NCI-H82 treated with DMSO at 0.1 percent for 48 hours (cell line): ENCODE measurements around the gene DCC.
A peak's percentile ranks its signal among the peaks of the same experiment; 100 is the strongest.

Experiments
- DNase-seq: peaks from one replicate; lab custom pipeline; 2025; ENCODE audit not compliant: unreplicated experiment; lab: John Stamatoyannopoulos, UW

The DCC gene

DNA sequence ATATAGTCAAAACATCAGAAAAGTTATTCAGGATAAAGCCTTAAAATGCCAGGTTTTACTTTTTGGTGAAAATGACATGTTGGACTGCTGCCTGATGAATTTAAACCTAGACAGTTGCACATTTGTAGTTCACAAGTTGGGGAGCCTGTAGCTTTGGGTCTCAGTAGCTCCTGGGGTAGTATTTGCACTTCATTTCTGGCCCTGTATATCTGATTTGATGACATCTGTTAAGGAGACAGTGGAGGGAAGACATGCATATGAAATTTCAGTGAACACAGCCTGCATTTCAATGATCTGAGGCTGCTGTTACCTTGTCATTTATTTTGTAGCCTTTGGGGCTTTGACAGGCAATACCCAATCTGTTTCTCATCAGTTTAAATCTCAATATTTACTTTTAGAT is 156.4 kb downstream of the DCC start:
- DNase-seq = no peak

DNA sequence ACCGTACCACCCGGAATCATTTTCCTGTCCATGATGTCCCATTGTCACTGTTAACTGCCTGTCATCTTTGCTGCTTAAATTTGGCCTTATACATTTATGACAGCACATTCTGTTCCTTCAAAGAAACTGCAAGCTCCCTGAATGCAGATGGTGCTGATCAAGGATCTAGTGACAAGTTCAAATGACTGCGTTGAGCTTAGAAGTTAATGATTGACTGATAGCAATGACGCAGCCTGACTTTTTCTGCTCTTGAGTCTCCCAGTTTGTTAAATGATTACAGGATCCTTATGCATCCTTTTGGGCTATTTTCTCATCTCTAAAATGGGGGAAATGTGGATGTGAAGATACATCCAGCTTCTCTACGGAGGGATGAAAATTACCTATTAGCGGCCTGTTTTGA is 159.0 kb downstream of the DCC start:
- peak; percentile 92 for DNase-seq

- DNase-seq = peak; percentile 91
Measured at GRCh38 chr18:52499644-52500043, 159.6 kb downstream of the DCC start.

DNA sequence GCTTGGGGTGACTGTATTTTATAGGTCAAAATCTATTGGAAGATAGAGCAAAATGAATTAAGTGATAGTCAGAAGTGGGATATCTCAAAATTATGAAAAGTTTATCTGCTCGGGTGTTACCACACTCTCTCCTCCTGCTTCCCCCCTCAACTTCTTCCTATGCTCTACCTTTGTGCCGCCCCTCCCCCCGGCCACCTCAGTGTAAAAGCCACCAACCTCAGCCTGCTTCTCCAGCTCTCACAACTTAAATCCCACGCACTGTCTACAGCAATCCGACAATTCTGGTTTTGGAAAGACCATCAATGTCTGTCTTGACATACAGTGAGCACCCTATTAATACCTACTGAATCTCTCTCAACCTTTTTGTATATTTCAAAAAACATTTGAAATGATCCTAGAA is 164.6 kb downstream of the DCC start:
- no peak for DNase-seq

DNA sequence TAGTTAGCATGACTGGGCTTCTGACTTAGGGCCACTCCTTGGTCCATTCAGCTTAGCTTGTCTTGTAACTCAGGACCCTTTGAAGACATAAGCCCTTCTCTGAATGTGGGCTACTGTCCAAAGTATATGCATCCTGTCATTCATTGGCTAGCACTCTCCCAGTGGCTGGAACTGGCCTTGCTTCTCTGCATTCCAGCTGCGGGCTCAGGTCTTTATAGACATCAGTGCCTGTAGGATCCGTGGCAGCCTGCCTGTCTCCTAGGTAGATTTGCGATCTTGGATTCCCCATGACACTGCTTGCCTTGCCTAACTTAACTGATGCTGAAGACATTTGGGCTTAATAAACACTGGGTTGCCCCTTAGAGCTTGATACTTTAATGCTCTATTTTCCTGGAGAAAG is 170.1 kb downstream of the DCC start:
- DNase-seq = no peak

DNA sequence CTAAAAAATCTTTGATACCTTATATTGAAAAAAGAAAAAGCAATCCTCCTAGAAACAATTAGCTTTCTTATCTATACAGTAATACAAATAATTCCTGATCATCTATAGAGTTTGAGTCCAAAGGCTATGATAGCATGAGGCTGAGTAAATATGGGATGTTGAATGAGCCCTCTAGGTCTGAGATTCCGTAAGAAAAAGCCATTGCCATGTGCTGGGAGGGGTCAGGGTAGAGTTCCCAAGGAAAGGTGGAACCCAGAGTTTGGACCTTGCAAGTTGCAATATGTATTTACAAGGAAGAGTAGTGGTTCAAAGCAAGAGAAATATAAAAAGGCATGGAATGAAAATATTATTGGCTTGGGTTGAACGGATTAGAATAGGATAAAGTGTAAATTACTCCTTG is 178.1 kb downstream of the DCC start:
- no peak for DNase-seq

- DNase-seq = no peak
Measured at GRCh38 chr18:52519021-52519420, 179.0 kb downstream of the DCC start.

- DNase-seq = no peak
Measured at GRCh38 chr18:52523566-52523965, 183.6 kb downstream of the DCC start.

GRCh38 chr18:52531836-52532235 is 191.8 kb downstream of the DCC start:
- DNase-seq = no peak

- no peak for DNase-seq
Measured at GRCh38 chr18:52536039-52536438, 196.0 kb downstream of the DCC start.

- DNase-seq = no peak
Measured at GRCh38 chr18:52537261-52537660, 197.3 kb downstream of the DCC start.

GRCh38 chr18:52541056-52541455 is 201.1 kb downstream of the DCC start:
- no peak for DNase-seq

DNA sequence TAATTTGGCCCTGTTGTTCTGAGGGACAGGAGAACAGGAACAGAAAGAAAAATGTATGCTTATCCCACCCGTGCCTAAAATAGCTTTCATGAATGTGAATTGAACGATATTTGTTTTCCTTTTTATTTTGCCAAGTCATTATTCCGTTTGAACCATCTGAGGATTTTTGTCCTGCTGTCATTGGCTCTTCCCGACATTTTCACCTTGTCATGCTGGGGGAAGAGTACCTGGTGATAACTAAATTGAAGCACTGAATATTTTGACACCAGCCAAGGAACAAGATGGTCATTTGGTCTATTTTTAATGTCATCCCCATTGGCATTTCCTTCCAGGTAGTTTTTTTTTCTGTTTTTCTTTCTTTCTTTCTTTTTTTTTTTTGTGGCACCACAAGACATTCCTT is 204.1 kb downstream of the DCC start:
- no peak for DNase-seq

DNA sequence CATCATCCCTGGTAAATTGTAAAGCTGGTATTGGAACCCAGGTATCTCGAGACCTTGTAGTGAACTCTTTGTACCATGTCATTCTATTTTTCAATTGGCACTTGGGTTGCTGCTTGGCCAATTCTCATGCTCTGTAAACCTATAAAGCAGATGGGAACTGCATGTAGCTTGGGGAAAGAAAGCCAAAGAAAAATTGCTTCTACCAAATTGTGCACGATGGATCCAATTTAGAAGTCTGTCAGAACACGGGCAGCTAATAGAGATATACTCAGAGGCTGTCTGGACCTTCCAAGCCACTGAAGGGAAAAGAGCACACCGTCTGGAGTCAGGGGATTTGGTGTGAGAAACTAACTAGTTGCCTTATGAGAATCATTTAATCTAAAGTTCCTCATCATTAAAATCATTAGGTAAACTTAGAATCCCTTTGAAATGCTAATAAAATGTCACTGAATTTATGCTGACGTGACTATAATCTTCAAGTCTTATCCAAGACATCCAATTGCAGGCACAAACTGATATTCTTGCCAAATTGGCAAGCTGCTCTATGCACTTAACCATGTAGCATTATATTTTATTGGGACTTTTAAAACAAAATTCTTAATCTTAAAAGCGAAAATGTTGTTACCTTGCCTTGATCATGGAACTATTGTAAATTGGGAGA is 206.8 kb downstream of the DCC start:
- DNase-seq = no peak

- DNase-seq = no peak
Measured at GRCh38 chr18:52553441-52553840, 213.4 kb downstream of the DCC start.

GRCh38 chr18:52554180-52554579 is 214.2 kb downstream of the DCC start:
- DNase-seq = no peak

GRCh38 chr18:52567360-52567759 is 227.4 kb downstream of the DCC start:
- no peak for DNase-seq

DNA sequence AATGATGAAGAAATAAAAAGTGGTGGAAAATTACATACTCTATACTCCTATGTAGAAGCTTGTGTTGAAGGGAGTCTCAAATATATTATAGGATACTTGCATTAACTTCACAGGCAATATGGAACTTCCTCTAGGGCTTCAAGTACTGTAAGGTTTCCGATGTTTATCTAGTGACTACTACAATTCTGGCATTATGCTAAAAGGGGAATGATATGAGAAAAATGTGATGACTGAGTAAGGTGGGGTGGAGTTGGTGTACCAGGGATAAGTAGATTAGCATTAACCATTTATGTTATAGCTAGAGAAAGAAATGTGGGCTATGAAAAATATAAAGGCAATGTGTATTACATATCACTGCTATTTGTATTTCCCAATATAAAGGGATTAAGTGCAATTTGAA is 229.5 kb downstream of the DCC start:
- DNase-seq = peak; percentile 35

GRCh38 chr18:52570975-52571374 is 231.0 kb downstream of the DCC start:
- DNase-seq = no peak

- DNase-seq = peak; percentile 83
Measured at GRCh38 chr18:52572036-52573000, 232.3 kb downstream of the DCC start.

GRCh38 chr18:52577795-52578194 is 237.8 kb downstream of the DCC start:
- no peak for DNase-seq

- no peak for DNase-seq
Measured at GRCh38 chr18:52582061-52582460, 242.1 kb downstream of the DCC start.
